Stomach smooth muscle (tissue), 2 donors: ENCODE data around the gene SKIL.
"Not testable (repeated sequence)": the region's sequence is repeated elsewhere in the genome, so short reads cannot be mapped to it uniquely, and the experiment has no call there.

Source experiments
- H3K27ac ChIP-seq: one replicate; pipeline ENCODE4 v1.7.0; 2013; ENCODE audit warnings: mild to moderate bottlenecking, low read length, inconsistent platforms
- H3K27me3 ChIP-seq, 2 donors: one replicate each; pipeline ENCODE4 v1.7.0; 2013; ENCODE audit warnings: low read length in 2 of 2; ENCODE audit not compliant: insufficient read depth in 2 of 2, control insufficient read depth in 1 of 2
- H3K36me3 ChIP-seq, 2 donors: one replicate each; pipeline ENCODE4 v1.7.0; 2013; ENCODE audit warnings: low read length in 2 of 2; ENCODE audit not compliant: control insufficient read depth in 2 of 2, insufficient read depth in 2 of 2
- H3K4me1 ChIP-seq: one replicate; pipeline ENCODE4 v1.7.0; 2013; ENCODE audit warnings: low read length; ENCODE audit not compliant: control insufficient read depth, insufficient read depth
- H3K4me3 ChIP-seq, 2 donors: one replicate each; pipeline ENCODE4 v1.7.0; 2013; ENCODE audit warnings: low read length in 2 of 2
- H3K9ac ChIP-seq, 2 donors: one replicate each; pipeline ENCODE4 v1.7.0; 2013; ENCODE audit warnings: low read length in 2 of 2, mild to moderate bottlenecking in 1 of 2
- H3K9me3 ChIP-seq, 2 donors: one replicate each; pipeline ENCODE4 v1.7.0; 2013; ENCODE audit warnings: low read length in 2 of 2; ENCODE audit not compliant: control insufficient read depth in 2 of 2
- donor health status: healthy.
- donor health status: Pancreatic carcinoma.

Gene SKIL

DNA sequence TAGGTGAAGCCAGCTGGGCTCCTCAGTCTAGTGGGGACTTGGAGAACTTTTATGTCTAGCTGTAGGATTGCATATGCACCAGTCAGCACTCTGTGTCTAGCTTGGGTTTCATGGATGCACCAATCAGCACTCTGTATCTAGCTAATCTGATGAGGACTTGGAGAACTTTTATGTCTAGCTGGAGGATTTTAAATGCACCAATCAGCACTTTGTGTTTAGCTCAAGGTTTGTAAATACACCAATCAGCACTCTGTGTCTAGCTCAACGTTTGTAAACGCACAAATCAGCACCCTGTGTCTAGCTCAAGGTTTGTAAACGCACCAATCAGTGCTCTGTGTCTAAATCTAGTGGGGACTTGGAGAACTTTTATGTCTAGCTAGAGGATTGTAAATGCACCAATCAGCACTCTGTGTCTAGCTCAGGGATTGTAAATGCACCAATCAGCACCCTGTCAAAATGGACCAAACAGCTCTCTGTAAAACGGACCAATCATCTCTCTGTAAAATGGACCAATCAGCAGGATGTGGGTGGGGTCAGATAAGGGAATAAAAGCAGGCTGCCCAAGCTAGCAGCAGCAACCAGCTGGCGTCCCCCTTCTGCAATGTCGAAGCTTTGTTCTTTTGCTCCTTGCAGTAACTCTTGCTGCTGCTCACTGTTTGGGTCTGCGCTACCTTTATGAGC lies 29.5 kb upstream of the SKIL start:
- H3K4me3 ChIP-seq, H3K4me1 ChIP-seq, H3K9ac ChIP-seq, H3K27ac ChIP-seq, H3K27me3 ChIP-seq, H3K9me3 ChIP-seq, H3K36me3 ChIP-seq: not testable (repeated sequence)

DNA sequence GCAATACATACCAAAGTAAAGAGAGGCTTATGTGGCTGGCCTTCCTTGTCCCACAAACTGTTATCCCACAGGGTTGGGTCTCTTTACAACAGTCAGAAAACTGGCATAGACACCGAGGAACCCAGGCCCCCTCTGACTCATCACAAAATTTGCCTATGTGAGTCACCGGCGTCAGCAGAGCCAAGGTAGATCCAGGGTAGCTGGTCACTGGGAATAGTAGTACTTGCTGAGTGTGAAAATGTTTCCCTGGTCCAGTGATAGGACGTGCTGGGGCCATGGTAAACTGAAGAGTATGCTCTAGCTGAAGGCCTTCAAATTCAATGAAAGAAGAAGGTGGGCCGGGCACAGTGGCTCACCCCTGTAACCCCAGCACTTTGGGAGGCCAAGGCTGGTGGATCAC lies 27.1 kb upstream of the SKIL start:
- Histone ChIP-seq H3K27me3 (no peaks in the 10 kb centered on the region), H3K9ac (no peak overlapping the region), H3K27ac (no peak overlapping the region), H3K9me3 (no peaks in the 10 kb centered on the region), H3K4me1 (no peaks in the 10 kb centered on the region), H3K36me3 (no peaks in the 10 kb centered on the region), H3K4me3 (no peak overlapping the region)

DNA sequence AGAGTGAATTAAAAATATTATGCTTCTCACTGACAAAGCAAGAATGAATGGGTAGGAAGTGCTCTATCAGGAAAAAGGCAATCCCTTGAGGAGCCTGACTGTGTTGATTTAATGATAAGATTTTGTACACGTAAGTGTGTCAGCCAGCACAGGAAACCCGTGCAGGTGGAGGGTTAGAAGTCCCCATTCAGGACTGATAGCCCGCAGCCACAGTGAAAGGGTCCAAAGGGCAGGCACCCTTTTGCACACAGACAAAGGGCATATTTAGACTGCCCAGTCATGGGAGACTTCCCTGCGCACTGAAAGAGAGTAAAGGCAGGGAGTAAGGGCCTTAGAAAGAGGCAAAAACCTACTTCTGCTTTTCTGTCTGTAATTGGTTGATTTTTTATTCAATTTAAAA lies 26.4 kb upstream of the SKIL start:
- Histone ChIP-seq H3K27ac (no peak overlapping the region), H3K4me1 (no peaks in the 10 kb centered on the region), H3K9me3 (no peaks in the 10 kb centered on the region), H3K27me3 (no peaks in the 10 kb centered on the region), H3K36me3 (no peaks in the 10 kb centered on the region), H3K4me3 (no peak overlapping the region), H3K9ac (no peak overlapping the region)

DNA sequence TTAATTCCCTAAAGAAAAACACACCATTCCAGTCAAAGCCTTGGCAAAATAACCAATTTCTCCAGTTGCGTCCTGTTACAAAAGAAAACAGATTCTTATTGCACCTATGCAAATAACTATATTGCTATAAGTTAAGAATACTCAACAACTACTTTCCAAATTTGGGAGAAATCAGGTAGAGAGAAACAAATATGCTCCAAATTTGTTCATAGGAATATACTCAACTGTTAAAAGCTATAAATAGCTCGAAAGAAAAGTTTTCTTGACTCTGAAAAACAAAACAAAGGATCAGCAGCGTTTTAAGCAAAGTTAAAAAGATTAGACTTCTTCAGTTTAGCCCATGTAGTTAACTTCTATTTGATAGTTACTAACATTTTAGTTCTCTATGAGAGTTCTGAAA lies 20.1 kb upstream of the SKIL start:
- Histone ChIP-seq H3K9me3 (no peaks in the 10 kb centered on the region), H3K4me3 (no peak overlapping the region), H3K36me3 (no peaks in the 10 kb centered on the region), H3K27ac (no peak overlapping the region), H3K27me3 (no peaks in the 10 kb centered on the region), H3K9ac (no peak overlapping the region), H3K4me1 (no peaks in the 10 kb centered on the region)

DNA sequence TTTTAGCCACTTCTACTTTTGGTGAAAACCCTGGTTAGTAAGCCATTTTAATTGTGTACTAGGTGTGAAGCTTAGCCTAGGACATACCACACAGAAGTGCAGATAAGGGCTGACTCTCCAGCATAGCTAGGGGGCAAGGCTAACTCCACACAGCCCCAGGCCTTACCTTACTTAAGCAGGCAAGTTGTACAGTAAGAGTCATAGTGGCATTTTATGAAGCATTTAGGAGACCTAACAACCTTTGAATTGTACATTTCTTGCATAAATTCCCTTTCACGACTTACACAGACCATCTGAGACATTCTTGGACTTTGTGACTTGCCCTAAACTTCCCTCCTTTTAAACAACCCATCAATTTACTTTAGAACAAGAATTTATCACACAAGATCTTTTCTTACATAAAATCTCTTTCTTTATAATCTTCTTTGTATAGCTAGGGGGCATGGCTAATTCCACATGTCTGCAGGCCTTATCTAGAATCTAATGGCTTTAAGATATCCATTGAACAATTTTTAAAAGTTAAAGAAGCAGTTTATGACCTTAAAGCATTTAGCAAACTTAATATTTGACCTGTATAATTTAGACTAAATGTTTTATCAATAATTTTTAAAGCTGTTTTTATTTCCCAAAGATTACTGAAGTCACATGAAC lies 18.7 kb upstream of the SKIL start:
- Histone ChIP-seq H3K4me3 (no peak overlapping the region), H3K27ac (no peak overlapping the region), H3K9ac (no peak overlapping the region), H3K9me3 (no peaks in the 10 kb centered on the region), H3K36me3 (no peaks in the 10 kb centered on the region), H3K4me1 (no peaks in the 10 kb centered on the region), H3K27me3 (no peaks in the 10 kb centered on the region)

DNA sequence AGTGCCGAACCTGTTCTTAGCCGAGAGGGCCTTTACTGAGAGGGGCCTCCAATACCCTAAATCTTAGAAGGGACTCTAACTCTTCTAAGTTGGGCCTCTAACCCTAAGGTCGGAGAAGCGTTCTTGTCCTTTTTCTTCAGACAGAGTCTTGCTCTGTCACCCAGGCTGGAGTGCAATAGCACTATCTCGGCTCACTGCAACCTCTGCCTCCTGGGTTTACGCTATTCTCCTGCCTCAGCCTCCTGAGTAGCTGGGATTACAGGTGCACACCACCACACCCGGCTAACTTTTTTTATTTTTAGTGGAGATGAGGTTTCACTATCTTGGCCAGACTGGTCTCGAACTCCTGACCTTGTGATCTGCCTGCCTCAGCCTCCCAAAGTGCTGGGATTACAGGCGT lies 15.2 kb upstream of the SKIL start:
- H3K36me3 ChIP-seq, H3K4me1 ChIP-seq, H3K9me3 ChIP-seq, H3K9ac ChIP-seq, H3K27ac ChIP-seq, H3K27me3 ChIP-seq, H3K4me3 ChIP-seq: not testable (repeated sequence)

DNA sequence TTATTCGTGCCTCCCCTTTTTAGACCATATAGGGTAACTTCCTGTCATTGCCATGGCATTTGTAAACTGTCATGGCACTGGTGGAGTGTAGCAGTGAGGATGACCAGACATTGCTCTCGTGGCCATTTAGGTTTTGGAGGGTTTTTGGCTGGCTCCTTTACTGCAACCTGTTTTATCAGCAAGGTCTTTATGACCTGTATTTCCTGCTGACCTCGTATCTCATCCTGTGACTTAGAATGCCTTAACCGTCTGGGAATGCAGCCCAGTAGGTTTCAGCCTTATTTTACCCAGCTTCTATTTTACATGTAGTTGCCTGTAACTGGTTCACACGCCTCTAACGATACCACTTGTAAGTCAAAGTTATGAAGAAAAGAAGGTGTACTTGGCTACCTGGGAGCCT lies 13.7 kb upstream of the SKIL start:
- H3K27ac ChIP-seq, H3K36me3 ChIP-seq, H3K9ac ChIP-seq: not testable (repeated sequence)

DNA sequence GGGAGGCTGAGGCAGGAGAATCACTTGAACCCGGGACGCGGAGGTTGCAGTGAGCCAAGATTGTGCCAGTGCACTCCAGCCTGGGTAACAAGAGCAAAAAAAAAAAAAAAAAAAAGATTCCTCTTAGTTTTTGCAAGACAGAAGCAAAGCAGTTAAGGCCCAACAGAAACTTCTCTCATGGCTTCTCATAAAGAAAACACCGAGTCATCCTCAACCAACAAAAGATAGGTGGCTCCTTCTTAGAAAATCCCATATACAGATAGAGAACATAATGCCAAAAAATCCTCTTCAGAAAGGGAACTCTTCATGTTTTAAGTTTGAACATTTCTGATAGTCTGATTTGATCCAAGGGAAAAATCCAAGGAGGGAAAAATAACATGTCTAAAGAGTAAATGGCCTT lies 12.5 kb upstream of the SKIL start:
- Histone ChIP-seq H3K27me3 (no peaks in the 10 kb centered on the region), H3K9ac (no peak overlapping the region), H3K27ac (no peak overlapping the region), H3K36me3 (no peaks in the 10 kb centered on the region), H3K9me3 (no peaks in the 10 kb centered on the region), H3K4me3 (no peak overlapping the region), H3K4me1 (no peaks in the 10 kb centered on the region)

More for the DNA sequence above, 13.7 kb upstream of the SKIL start:
- not testable (repeated sequence) for H3K4me1 ChIP-seq, H3K4me3 ChIP-seq, H3K27me3 ChIP-seq, H3K9me3 ChIP-seq

DNA sequence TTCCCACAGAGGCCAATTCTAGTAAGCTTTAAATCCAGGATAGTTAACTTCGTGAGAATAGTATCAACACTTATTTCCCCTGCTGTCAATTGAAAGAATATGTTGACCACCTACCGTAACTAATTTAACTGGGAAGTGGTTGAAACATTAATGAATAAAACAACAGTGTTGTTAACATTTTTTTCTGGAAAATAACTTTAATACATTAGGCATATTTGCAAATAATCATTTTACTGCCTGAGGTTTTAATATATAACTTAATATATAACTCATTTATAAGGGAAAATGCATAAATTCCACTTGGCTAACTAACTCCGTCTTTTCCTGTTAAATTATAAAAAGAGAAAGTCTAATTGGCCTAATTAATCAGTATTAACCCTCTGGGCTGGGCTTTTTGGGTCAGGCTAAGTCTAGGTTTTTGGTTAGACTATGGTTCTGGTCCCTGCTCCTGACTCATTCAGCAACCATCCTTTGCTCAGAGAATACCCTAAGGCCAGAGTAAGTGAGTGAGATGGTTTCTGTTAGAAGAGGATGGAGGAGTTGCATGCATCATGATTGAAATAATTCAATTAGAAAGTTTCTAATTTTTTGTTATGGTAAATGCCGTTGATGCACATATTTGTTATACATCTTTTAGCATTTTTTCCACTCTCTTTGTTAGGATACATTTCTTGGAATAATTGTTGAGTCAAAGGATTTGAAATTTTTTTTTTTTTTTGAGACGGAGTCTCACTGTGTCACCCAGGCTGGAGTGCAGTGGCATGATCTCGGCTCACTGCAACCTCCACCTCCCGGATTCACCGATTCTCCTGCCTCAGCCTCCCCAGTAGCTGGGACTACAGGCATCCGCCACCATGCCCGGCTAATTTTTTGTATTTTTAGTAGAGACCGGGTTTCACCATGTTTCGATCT lies 10.8 kb upstream of the SKIL start:
- no peaks in the 10 kb centered on the region for H3K27me3 ChIP-seq
- H3K4me1 ChIP-seq = no peaks in the 10 kb centered on the region
- no peaks in the 10 kb centered on the region for H3K9me3 ChIP-seq
- H3K36me3 ChIP-seq = no peaks in the 10 kb centered on the region
- H3K9ac ChIP-seq = no peak overlapping the region
- H3K27ac ChIP-seq = no peak overlapping the region
- H3K4me3 ChIP-seq = no peak overlapping the region

DNA sequence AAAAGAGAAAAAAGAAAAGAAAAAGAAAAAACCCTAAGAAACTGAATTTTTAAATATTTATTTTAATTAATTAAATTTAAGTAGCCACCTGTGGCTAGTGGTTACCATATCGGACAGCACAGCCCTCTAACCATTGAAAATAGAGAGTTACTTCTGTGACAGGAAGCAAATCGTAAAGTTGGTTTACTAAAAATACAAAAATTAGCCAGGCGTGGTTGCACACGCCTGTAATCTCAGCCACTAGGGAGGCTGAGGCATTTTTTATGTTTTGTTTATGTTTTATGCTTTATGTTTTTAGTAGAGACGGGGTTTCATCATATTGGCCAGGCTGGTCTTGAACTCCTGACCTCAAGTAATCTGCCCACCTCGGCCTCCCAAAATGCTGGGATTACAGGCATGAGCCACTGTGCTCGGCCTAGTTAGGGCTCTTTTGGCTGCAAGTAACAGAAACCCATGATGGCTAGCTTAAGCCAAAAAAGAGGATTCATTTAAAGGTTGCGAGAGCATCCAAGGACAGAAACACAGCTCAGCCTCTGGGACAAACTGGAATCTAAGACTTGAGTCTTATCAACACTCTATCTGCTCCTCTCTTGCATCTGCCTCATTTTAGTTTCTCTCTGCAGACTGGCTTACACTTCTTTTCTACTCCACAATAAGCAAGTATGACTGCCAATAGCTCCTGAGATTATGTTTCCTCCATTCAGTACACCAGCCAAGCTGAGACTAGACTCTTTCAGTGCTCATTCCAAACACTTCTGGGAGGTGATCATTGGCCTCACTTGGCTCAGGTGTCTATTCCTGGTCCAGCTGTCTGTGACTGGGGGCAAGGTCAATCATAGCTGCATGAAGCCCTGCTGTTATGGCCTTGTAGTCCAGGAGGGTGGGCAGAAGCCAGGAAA lies 6.8 kb upstream of the SKIL start:
- Histone ChIP-seq H3K9me3 (no peaks in the 10 kb centered on the region), H3K36me3 (no peaks in the 10 kb centered on the region), H3K4me1 (peaks cover 2% of the 10 kb centered on the region), H3K27me3 (no peaks in the 10 kb centered on the region), H3K9ac (no peak overlapping the region), H3K27ac (no peak overlapping the region), H3K4me3 (no peak overlapping the region)
